DMS79 treated with DMSO at 0.1 percent for 48 hours (cell line): Measurements from ENCODE around the gene ARHGEF10L.
A peak's percentile ranks its signal among the peaks of the same experiment; 100 is the strongest.

ENCODE experiments used
- DNase-seq: peaks from one replicate; lab custom pipeline; 2025; lab: John Stamatoyannopoulos, UW

ARHGEF10L gene

GRCh38 chr1:17678011-17678410, 138.5 kb downstream of the ARHGEF10L start:
- peak; percentile 85 for DNase-seq

GRCh38 chr1:17679856-17680255, 140.4 kb downstream of the ARHGEF10L start:
- DNase-seq: no peak

DNA sequence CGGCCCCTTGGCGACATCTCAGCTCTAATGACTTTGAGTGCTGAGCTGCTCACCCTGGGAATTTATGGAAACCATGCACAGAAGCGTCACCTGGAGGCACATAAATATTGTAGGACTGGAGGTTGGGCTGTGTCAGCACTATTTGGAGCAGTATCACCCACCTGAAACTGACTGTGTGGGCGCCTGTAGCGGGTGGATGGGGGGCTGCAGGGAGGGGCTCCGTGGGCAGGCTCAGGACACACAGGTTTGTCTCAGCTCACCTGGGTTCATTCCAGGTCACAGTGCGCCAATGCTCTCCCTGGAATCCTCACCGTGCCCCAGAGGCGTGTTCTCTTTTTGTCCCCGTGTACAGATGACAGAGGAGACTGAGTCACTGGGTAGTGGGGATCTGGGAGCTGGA, 140.8 kb downstream of the ARHGEF10L start:
- DNase-seq: peak; percentile 64

DNA sequence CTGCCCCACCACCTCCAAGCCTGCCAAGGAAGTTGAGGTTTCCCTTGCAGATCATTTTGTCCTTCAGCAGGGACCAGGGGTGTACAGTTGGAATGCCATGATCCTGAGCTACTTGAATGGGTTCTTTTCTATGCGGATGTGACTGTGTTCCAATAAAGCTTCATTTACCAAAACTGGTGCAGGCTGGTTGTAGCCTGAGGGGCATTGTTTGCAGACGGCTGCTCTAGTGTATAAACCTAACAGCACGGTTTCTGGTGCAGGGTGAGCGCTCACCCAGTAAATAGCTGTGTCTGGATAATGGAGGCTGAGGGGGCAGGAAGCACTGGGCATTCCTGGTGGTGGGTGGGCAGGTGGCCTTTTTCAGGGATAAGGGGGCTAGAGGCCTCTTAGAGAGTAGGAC, 142.9 kb downstream of the ARHGEF10L start:
- peak; percentile 60 for DNase-seq

GRCh38 chr1:17683598-17683997, 144.1 kb downstream of the ARHGEF10L start:
- DNase-seq: no peak

- no peak for DNase-seq
Observed at GRCh38 chr1:17684810-17685209, 145.3 kb downstream of the ARHGEF10L start.

- peak; percentile 78 for DNase-seq
Observed at GRCh38 chr1:17686258-17686657, 146.8 kb downstream of the ARHGEF10L start.

DNA sequence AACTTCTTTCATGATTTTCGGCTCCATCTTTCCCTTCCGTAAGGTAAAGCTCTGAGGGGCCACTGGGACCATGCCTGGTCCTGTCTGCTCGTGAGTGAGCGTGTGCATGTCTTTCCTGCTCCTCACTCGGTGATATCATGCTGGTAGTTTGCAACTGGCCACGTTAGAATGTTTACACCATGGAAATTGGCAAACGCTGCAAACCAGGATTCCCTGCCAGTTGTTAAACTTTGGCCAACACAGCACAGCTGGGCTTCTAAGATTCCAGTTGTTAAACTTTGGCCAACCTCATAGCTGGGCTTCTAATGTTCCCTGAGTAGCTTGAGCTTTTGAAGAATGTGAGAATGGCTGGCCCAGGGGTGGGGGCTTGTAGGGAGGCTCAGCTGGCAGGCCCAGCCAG, 147.6 kb downstream of the ARHGEF10L start:
- no peak for DNase-seq

- no peak for DNase-seq
Observed at GRCh38 chr1:17688217-17688810, 148.8 kb downstream of the ARHGEF10L start.

- DNase-seq: no peak
Observed at GRCh38 chr1:17689011-17689410, 149.5 kb downstream of the ARHGEF10L start.

DNA sequence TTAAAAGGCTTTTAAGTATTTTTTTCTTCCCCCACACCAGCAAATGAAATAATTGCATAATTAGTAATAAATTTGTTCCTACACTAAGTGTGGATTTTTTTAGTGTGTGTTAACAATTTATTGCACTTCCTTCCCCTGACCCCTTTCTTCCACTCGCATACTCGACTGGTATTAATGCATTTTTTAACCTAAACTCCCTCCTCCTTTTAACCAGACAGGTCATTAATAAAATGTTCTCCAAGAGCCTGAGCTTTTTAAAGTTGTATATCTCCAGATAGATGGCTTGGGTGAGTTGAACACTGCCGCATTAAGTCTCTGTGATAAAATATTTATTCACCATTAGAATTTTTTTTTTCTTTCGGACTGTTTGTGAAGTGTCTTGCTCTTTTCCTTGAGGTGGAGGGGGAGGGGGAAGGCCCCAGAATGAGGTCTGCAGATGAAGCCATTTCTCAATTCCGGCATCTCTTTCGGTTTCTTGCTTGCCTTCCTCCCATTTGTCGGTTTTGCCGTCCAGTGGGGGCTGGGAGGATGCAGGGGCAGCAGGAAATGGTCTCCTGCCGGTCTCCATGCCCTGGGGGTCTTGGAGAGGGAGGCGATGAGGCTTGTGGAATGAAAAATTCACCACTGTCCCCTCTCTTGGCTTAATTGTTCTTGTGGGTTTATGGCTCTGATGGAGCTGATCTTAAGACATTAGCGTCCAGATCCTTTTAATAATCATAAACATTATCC, 151.6 kb downstream of the ARHGEF10L start:
- DNase-seq: no peak

GRCh38 chr1:17692645-17693044, 153.1 kb downstream of the ARHGEF10L start:
- no peak for DNase-seq

DNA sequence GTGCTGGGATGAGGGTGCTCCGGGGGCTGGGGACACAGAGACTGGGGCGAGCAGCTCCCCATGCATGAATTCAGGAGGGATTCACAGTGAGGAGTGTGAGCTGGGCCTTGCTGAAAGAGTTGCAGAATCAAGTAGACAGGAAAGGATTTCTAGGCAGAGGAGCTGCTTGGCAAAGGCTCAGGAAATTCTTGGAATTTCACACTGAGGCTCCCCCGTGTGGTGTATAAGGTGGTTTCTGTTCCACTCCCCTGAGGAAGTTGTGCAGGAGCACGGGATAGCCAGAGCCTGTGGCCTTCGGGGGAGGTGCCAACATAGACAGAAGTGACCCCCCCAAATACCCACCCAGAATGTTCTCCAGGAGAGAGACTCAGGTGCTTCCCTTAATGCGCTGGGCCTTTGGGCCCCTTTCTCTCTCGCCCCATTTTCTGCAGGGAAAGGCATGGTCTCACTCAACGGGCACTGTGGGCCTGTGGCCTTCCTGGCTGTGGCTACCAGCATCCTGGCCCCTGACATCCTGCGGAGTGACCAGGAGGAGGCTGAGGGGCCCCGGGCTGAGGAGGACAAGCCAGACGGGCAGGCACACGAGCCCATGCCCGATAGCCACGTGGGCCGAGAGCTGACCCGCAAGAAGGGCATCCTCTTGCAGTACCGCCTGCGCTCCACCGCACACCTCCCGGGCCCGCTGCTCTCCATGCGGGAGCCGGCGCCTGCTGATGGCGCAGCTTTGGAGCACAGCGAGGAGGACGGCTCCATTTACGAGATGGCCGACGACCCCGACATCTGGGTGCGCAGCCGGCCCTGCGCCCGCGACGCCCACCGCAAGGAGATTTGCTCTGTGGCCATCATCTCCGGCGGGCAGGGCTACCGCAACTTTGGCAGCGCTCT, 157.2 kb downstream of the ARHGEF10L start:
- DNase-seq: no peak

GRCh38 chr1:17697458-17697857, 158.0 kb downstream of the ARHGEF10L start:
- DNase-seq: no peak

DNA sequence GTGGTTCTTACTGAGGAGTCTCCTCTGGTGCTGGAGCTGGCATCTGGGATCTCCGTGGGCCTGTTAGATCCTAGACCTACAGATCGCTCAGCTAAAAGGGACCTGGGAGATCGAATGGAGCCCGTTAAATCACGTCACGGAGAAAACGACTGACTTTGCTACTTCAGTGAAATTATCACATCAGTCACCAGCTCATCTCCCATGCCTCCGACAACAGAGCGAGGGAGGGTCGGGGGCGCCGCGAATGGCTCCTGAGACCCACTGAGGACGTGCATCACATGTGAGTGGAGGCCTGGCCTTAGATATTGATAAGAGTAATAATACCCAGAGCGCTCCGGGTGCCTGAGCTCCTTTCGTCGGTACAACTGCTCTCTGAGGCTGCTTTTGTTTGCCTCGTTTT, 160.1 kb downstream of the ARHGEF10L start:
- no peak for DNase-seq

DNA sequence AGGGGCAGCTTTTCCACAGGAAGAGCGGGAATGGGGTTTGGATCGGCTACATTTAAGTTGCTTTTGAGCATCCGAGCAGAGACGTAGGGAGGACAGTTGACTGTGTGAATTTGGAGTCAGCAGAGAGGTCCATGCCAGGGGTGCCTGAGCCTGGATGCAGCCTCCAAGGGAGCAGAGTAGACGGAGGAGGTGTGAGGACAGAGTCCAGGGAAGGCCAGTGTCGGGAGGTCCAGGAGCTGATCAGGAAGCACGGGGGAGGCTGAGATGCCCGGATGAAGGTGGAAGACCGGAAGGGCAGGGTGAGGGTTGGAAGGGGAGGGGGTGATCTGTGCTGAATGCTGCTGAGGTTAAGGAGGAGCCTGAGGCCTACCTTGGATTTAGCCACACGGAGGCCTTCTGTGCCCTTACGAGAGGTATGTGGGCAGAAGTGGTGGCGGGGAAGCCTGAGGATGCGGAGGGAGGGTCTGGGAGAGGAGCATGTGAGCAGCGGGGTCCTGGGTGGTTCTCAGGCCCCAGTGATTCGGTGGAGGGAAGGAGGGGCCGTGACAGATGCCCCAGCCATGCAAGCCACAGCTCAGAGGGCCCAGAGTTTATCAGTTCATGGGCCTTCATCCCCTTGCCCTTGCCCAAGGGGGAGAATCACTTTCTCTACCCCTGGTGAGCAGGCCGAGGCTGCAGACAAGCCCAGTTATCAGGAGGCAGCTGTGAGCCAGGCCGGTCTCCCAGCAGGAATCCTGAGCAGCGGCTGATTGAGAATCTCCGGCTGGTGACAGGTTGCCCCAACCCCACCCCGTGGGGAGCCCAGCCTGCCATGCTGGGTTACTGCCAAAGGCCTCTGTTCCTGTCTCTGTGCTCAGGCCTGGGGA, 161.7 kb downstream of the ARHGEF10L start:
- no peak for DNase-seq

DNA sequence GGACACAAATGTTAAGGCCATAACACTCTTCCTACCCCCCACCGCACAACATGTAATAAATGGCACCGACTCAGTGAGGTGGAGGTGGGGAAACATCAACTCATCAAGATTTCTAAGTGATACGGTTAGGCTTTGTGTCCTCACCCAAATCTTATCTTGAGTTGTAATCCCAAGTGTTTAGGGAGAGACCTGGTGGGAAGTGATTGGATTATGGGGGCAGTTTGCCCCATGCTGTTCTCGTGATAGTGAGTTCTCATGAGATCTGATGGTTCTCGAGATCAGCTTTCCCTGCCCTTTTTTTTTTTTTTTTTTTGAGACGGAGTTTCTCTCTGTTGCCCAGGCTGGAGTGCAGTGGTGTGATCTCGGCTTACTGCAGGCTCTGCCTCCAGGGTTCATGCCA, 164.7 kb downstream of the ARHGEF10L start:
- DNase-seq: no peak

DNA sequence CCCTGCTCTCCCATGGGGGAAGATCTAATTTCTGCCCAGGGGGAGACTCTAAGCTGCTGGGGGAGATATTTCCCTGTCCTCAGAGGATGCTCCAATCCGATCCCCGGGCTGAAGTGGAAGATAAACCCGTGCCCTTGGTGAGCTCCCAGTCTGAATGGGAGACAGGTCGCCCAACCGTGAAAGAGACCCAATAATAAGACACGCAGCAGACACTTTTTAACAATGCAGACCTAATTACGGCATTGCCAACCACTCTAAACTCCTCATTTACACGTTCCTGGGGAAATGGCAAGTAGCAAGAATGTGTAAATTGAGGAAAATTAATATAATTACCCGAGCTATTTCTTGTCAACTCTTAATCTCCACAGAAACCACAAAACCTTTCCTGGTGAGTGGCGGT, 166.9 kb downstream of the ARHGEF10L start:
- DNase-seq: no peak

GRCh38 chr1:17709981-17710380, 170.5 kb downstream of the ARHGEF10L start:
- no peak for DNase-seq

- DNase-seq: no peak
Observed at GRCh38 chr1:17710889-17711576, 171.5 kb downstream of the ARHGEF10L start.

- no peak for DNase-seq
Observed at GRCh38 chr1:17711577-17711910, 172.0 kb downstream of the ARHGEF10L start.
